Common myeloid progenitor, CD34-positive (primary cell): ENCODE results near the gene PPHLN1.
"Not testable (repeated sequence)": the region's sequence is repeated elsewhere in the genome, so short reads cannot be mapped to it uniquely, and the experiment has no call there.

Experiments
- CTCF ChIA-PET: fragments of 350-600 bp; sonication (Branson Sonifier 250); formaldehyde crosslinking; loops from one replicate; lab custom pipeline; 2021; ENCODE audit warnings: antibody characterized with exemption; lab: Charles Lee
- POLR2A ChIA-PET: fragments of 350-600 bp; sonication (Branson Sonifier 250); formaldehyde crosslinking; loops from one replicate; lab custom pipeline; 2021; ENCODE audit warnings: antibody characterized with exemption; lab: Charles Lee
- DNase-seq, 3 donors: peaks; one replicate each; pipeline versions ENCODE4 v3.0.0 to v3.0.0-alpha.2; 2013
- H3K27ac ChIP-seq, 2 experiments: 1 replicate in 1 of 2; 2 replicates in 1 of 2; pipeline ENCODE4 v1.7.0; 2013; ENCODE audit warnings: inconsistent platforms in 2 of 2, low read length in 2 of 2, mild to moderate bottlenecking in 2 of 2, low read depth in 1 of 2, moderate library complexity in 1 of 2; ENCODE audit not compliant: severe bottlenecking in 2 of 2, insufficient read depth in 1 of 2, poor library complexity in 1 of 2
- H3K27me3 ChIP-seq, 5 experiments: replicated peaks in 2 of 5; 1 replicate in 3 of 5; 2 replicates in 2 of 5; pipeline versions ENCODE4 v1.6.1 to v1.7.0; 2013; ENCODE audit warnings: low read length in 4 of 5, mild to moderate bottlenecking in 2 of 5, moderate library complexity in 2 of 5, inconsistent platforms in 1 of 5; ENCODE audit not compliant: insufficient read depth in 5 of 5, control insufficient read depth in 4 of 5
- H3K36me3 ChIP-seq, 4 experiments: 1 replicate in 2 of 4; 2 replicates in 2 of 4; pipeline versions ENCODE4 v1.6.1 to v1.7.0; 2013; ENCODE audit warnings: low read length in 3 of 4, control low read depth in 1 of 4, mild to moderate bottlenecking in 1 of 4; ENCODE audit not compliant: control insufficient read depth in 4 of 4, insufficient read depth in 4 of 4
- H3K4me1 ChIP-seq, 4 experiments: 1 replicate in 3 of 4; 2 replicates in 1 of 4; pipeline versions ENCODE4 v1.6.1 to v1.7.1; 2013; ENCODE audit warnings: low read length in 3 of 4, mild to moderate bottlenecking in 3 of 4, control low read depth in 1 of 4, inconsistent platforms in 1 of 4, moderate library complexity in 1 of 4; ENCODE audit not compliant: control insufficient read depth in 4 of 4, insufficient read depth in 4 of 4; ENCODE audit errors: control extremely low read depth in 1 of 4
- H3K4me3 ChIP-seq, 7 experiments: 1 replicate in 4 of 7; 2 replicates in 3 of 7; pipeline versions ENCODE4 v1.5.1 to v1.7.0; 2013; ENCODE audit warnings: mild to moderate bottlenecking in 7 of 7, low read length in 6 of 7, moderate library complexity in 6 of 7, inconsistent platforms in 2 of 7, low read depth in 2 of 7, control low read depth in 1 of 7; ENCODE audit not compliant: insufficient read depth in 4 of 7, control insufficient read depth in 1 of 7; ENCODE audit errors: extremely low read depth in 1 of 7
- H3K9me3 ChIP-seq, 5 experiments: 1 replicate in 4 of 5; 2 replicates in 1 of 5; pipeline versions ENCODE4 v1.6.1 to v1.7.1; 2013; ENCODE audit warnings: low read length in 4 of 5, mild to moderate bottlenecking in 2 of 5, inconsistent platforms in 1 of 5, low read depth in 1 of 5, moderate library complexity in 1 of 5; ENCODE audit not compliant: control insufficient read depth in 4 of 5, insufficient read depth in 2 of 5; ENCODE audit errors: control extremely low read depth in 1 of 5
- WGBS: methylation state at CpG from one replicate; pipeline ENCODE4 v1.1.5; 2013; ENCODE audit not compliant: insufficient coverage; 5-methylcytosine and 5-hydroxymethylcytosine counted together

Gene PPHLN1

DNA sequence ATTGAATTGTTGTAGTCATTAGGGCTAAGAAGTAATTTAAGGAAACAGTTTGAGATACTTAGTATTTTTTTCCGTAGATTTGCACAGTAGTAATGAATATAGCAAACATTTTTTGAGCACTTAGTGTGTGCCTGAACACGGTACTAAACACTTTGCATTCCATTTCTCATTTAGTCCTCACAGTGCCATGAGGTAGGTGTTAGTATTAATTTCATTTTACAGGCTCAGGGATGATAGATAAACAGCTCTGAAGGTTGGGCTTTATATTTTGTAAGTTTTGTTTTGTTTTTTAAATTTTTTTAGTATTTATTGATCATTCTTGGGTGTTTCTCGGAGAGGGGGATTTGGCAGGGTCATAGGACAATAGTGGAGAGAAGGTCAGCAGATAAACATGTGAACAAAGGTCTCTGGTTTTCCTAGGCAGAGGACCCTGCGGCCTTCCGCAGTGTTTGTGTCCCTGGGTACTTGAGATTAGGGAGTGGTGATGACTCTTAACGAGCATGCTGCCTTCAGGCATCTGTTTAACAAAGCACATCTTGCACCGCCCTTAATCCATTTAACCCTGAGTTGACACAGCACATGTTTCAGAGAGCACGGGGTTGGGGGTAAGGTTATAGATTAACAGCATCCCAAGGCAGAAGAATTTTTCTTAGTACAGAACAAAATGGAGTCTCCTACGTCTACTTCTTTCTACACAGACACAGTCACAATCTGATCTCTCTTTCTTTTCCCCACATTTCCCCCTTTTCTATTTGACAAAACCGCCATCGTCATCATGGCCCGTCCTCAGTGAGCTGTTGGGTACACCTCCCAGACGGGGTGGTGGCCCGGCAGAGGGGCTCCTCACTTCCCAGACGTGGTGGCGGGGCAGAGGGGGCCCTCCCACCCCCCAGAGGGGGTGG lies 23.4 kb downstream of the PPHLN1 start:
- WGBS = 91% methylated on average over 7 of the region's 16 CpGs

DNA sequence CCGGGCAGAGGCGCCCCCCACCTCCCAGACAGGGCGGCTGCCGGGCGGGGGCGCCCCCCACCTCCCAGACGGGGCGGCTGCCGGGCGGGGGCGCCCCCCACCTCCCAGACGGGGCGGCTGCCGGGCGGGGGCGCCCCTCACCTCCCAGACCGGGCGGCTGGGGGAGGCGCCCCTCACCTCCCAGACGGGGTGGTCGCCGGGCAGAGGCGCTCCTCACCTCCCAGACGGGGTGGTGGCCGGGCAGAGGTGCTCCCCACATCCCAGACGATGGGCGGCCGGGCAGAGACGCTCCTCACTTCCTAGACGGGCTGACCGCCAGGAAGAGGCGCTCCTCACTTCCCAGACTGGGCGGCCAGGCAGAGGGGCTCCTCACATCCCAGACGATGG lies 24.0 kb downstream of the PPHLN1 start:
- POLR2A ChIA-PET, H3K9me3 ChIP-seq, H3K4me3 ChIP-seq, CTCF ChIA-PET, H3K27ac ChIP-seq, H3K4me1 ChIP-seq, H3K27me3 ChIP-seq, DNase-seq: not testable (repeated sequence)
- WGBS = 98% methylated on average over 26 of the region's 34 CpGs
- H3K36me3 ChIP-seq = peaks cover 4 to 23% (median 12%) of the 10 kb centered on the region in 4 experiments

More for the DNA sequence above, 23.4 kb downstream of the PPHLN1 start:
- DNase-seq, H3K27ac ChIP-seq, POLR2A ChIA-PET, H3K27me3 ChIP-seq, H3K9me3 ChIP-seq, H3K4me1 ChIP-seq, H3K4me3 ChIP-seq: not testable (repeated sequence)
- CTCF ChIA-PET = interaction anchor here (1.0 to 3.3 kb wide), 3 partner anchors 10 to 31 kb away, joined by 3 to 14 read pairs (median 3); no protein-coding TSS in a partner anchor
- peaks cover 0 to 23% (median 10%) of the 10 kb centered on the region in 4 experiments for H3K36me3 ChIP-seq

DNA sequence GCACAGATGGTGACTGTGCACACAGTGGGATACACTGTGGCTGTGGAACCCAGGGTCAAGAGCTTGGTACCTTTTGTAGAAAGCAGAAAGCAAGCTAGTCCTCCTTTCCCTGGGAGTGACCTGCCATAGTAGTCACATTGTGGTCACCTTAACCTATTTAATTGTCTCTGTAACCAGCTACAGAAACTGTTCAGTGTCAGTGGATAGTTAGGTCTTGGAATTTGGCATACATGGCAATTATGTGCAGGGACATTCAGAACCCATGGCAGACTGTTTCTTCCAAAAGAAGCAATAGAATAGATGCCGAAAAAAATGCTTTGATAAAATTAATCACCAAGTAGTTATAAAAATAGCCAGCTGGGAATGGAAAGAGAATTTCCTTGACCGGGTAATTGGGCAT lies 30.4 kb downstream of the PPHLN1 start:
- WGBS = no CpG with 5 or more reads among the region's 2 CpGs
- CTCF ChIA-PET = no interaction called here

DNA sequence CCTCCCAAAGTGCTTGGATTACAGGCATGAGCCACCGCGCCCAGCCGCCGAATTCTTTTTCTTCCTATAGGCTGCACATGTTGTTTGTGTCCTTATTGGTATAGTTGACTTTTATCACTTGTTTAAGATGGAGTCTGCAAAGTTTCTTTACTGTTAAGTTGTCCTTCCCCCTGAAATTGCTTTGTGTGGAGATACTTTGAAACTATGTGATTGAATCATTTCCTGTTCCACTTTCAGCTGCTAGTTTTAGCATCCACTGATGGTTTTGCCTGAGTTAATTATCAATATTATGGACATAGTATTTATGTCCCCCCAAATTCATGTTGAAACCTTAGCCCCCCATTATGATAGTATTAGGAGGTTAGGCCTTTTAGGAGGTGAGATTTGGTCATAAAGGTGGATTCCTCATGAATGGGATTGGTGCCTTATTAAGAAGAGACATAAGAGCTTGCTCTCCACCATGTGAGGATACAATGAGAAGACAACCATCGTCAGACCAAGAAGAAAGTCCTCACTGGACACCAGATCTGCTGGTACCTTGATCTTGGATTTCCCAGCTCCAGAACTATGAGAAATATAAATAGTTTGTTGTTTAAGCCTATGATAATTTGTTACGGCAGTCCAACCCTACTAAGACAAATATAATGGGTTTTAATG lies 34.9 kb downstream of the PPHLN1 start:
- ChIA-PET CTCF (no interaction called here), POLR2A (no interaction called here)
- 100% methylated on average over 1 of the region's 6 CpGs for WGBS
- Histone ChIP-seq H3K27me3 (no peaks in the 10 kb centered on the region), H3K4me1 (no peaks in the 10 kb centered on the region), H3K9me3 (no peaks in the 10 kb centered on the region), H3K27ac (no peak overlapping the region), H3K4me3 (no peak overlapping the region), H3K36me3 (peaks cover 6 to 31% (median 10%) of the 10 kb centered on the region in 4 experiments)
- no peak for DNase-seq

More for the DNA sequence above, 30.4 kb downstream of the PPHLN1 start:
- Histone ChIP-seq H3K27me3 (no peaks in the 10 kb centered on the region), H3K36me3 (peaks cover 11 to 42% (median 26%) of the 10 kb centered on the region in 4 experiments), H3K27ac (no peak overlapping the region), H3K4me3 (no peak overlapping the region), H3K9me3 (no peaks in the 10 kb centered on the region), H3K4me1 (no peaks in the 10 kb centered on the region)
- POLR2A ChIA-PET = no interaction called here
- no peak for DNase-seq

DNA sequence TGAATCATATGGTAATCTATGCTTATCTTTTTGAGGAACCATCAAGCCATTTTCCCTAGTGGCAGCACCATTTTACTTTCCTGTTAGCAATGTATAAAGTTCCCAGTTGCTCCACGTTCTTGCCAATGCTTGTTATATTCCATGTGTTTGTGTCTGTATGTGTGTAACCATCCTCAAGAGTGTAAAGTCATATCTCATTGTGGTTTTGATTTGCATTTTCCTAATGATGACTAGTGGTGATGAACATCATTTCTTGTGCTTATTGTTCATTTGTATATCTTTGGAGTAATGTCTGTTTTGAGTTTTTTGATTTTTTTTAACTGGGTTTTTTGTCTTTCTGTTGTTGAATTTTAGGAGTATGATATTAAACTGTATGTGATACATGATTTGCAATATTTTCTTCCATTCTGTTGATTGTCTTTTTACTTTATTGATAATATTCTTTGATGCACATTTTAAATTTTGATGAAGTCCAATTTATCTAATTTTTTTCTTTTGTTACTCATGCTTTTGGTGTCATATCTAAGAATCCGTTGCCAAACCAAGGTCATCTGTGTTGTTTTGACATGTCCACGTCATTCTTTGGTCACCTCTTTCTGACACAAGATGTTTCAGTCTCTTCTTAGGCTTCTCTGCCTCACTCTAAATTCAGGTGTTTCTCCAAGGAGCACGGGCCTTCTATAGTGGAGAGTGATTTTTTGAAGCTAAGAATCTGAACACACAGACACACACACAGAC lies 36.1 kb downstream of the PPHLN1 start:
- 100% methylated on average over 1 of the region's 4 CpGs for WGBS
- CTCF ChIA-PET = interaction anchor here (2.5 kb wide), 1 partner anchor 10 kb away, joined by 7 read pairs; no protein-coding TSS in a partner anchor
- DNase-seq = no peak

DNA sequence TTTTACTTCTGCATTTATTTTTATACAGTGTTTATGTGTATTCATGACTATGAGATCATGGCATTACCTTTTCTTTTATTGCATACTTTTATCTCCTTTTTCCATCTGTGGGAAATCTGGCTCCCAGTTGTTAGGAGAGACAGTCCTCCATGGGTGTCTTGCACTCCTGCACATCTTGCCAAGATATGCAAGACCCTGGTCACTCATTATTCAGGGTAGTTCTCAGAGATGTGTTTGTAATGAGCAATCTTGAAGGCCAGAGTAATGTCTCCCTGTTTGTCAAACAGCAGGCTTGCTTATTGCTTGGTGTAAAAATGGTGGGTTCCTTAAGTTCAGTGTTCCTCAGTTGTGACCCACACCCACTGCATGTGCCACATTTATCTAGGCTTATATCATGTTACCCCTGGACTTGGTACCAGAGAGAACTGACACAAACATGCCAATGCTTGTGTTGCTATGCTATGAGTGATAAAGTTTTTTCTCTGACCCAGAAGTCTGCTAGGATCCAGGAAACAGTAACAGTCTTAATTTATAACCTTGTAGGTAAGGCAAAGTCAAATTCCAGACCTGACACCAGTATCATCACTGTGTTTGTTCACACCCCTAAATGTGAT lies 36.8 kb downstream of the PPHLN1 start:
- ChIA-PET POLR2A (no interaction called here), CTCF (interaction anchor here (1.5 to 2.5 kb wide), 2 partner anchors 9 to 15 kb away, joined by 4 to 7 read pairs; no protein-coding TSS in a partner anchor)
- Histone ChIP-seq H3K27ac (no peak overlapping the region), H3K4me1 (no peaks in the 10 kb centered on the region), H3K27me3 (no peaks in the 10 kb centered on the region), H3K36me3 (peaks cover 0 to 16% (median 4%) of the 10 kb centered on the region in 4 experiments), H3K9me3 (no peaks in the 10 kb centered on the region), H3K4me3 (no peak overlapping the region)
- DNase-seq = no peak

More for the DNA sequence above, 36.1 kb downstream of the PPHLN1 start:
- Histone ChIP-seq H3K9me3 (no peaks in the 10 kb centered on the region), H3K4me1 (no peaks in the 10 kb centered on the region), H3K4me3 (no peak overlapping the region), H3K36me3 (peaks cover 2 to 20% (median 4%) of the 10 kb centered on the region in 4 experiments), H3K27me3 (no peaks in the 10 kb centered on the region), H3K27ac (no peak overlapping the region)
- POLR2A ChIA-PET = no interaction called here
